Stimulated activated CD4-positive, alpha-beta T cell treated with anti-CD3 and anti-CD28 coated beads, Interleukin-2, amount 100 ng/mL, for 4 hours (primary cell): ENCODE data around the gene DMD.
"Not testable (repeated sequence)": the region's sequence is repeated elsewhere in the genome, so short reads cannot be mapped to it uniquely, and the experiment has no call there.

Experiments used
- DNase-seq: peaks from one replicate; pipeline ENCODE4 v3.0.0-alpha.2; 2020; ENCODE audit warnings: low read depth

The DMD gene

DNA sequence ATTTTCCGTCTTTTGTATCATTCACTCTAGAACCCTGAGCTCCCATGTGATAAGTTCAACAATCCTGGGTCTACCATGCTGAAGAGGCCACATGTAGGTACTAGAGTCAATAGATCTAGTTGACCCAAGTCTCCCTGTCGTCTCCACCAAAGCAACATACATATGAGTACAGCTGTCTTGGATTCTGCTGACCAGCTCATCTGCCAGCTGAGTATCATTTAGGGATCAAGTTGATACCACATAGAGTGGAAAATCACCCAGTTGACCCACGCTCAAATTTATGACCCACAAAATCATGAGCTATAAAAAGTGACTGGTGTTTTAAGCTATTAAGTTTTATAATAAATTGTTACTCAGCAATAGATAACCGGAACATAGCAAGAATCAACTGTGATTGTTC lies 61.8 kb downstream of the DMD start:
- DNase-seq: no peak

DNA sequence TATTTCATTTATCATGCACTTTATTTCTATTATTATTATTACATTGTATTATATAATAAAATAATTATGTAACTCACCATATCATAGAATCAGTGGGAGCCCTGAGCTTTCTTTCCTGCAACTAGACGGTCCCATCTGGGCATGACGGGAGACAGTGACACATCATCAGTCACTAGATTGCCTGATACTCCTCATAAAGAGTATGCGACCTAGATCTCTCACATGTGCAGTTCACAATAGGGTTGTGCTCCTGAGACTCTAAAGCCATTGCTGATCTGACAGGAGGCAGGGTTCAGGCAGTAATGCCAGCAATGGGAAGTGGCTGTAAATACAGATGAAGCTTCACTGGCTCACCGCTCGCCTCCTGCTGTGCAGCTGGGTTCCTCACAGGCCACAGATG lies 62.3 kb downstream of the DMD start:
- DNase-seq: no peak

DNA sequence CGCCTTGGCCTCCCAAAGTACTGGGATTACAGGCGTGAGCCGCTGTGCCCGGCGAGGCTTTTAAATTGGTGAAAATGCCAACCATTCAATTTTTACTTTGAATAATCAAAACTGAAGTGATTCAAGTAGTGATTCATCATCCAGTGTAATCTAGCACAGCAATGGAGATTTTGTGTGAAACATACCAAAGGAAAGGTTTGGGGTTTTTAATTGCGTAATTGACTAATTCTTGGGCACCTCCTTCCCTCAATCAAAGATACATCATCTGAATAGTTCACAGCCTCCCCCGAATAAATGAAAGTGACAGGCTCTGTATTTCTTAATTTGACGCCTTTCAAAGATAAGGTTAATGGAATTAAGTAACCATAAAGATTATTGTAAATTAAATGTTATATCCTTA lies 69.0 kb downstream of the DMD start:
- DNase-seq: no peak

DNA sequence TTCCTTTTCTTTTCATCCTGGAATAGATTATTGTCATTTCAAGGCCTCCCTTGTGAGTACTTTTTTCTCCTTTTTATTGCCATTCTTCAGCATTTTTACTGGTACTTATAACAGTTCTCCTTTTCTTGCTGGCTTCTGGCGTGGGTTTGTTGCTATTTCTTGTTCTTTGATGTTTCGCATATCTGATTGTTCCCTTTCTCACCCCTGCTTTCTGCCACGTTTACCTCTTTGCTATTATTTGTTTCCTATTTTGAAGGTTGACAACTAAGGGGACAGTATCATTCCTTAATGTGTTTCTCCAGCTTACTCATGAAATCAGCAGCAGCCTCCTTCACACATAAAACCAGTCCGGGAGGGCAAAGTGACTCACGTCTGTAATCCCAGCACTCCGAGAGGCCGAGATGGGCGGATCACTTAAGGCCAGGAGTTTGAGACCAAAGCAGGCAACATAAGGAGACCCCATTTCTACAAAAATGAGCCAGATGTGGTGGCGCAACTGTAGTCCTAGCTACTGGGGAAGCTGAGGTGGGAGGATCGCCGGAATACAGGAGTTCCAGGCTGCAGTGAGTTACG lies 72.6 kb downstream of the DMD start:
- DNase-seq: no peak

DNA sequence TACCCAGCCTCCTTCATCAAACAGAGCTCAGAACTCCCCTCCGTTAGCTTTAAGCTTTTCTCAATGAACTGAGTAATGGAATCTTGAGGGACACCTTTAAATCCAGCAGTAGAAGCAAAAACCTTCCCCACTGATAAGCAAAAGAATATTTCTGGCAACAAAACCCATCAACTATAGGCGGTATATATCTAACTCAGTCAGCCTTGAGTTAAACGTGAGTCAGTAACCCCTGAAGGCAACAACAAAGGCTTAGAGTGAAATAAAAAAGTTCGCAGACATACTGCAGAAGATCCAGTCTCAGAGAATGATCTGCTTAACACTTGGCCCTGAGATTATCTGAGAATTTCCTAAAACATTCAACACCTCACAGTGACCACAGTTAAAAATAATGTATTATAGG lies 77.2 kb downstream of the DMD start:
- no peak for DNase-seq

DNA sequence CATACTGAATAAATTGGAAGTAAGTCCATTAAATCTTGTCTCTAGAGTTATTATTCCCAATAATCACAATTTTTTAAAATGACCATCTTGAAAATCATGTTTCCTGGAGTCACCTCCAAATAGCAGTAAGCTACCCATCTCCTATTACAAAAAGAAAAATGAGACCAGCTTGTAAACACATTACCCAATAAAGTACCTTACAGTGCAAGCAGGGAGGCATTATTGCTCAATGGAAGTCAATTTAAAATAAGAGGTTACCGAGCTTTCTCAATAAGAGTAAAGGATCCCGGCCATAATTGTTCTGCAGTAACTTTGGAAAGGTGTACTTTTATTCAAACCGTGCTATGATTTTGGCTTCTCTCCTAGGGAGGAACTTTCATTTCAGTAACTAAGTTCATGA lies 78.0 kb downstream of the DMD start:
- no peak for DNase-seq

DNA sequence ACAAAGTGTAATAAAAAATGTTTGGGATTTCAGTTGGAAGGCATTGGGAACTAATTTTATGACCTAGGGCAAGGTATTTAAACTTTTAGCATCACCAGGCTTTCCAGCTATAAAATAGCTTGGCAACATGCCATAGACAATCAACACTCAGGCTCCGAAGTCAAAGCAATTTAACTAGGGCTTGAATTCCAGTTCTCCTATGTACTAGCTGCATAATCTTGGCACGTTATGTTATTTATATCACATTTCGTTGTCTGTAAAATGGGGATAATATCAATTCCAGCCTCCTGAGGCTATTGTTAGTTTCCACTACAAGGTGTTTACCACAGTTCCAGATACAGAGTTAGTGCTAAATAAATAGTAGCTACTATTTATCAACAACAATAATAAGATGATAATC lies 78.8 kb downstream of the DMD start:
- no peak for DNase-seq

DNA sequence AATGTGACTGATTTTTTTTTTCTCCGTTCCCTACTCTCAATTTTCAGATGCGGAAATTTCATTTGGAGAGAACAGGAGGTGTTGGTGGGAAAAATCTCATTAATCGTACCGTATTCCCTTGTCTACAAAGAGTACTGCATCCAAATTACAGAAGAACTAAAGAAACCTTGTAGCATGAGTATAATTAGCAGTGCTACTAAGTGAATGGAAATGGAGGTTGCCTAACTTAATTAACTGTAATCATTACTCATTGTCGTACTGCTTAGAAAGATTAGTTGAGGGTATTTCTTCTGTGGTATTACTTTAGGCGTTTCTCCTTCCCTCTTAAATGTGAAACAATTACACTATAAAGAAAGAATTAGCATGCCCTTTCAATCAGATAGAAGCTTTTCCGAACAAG lies 81.7 kb downstream of the DMD start:
- DNase-seq: no peak

DNA sequence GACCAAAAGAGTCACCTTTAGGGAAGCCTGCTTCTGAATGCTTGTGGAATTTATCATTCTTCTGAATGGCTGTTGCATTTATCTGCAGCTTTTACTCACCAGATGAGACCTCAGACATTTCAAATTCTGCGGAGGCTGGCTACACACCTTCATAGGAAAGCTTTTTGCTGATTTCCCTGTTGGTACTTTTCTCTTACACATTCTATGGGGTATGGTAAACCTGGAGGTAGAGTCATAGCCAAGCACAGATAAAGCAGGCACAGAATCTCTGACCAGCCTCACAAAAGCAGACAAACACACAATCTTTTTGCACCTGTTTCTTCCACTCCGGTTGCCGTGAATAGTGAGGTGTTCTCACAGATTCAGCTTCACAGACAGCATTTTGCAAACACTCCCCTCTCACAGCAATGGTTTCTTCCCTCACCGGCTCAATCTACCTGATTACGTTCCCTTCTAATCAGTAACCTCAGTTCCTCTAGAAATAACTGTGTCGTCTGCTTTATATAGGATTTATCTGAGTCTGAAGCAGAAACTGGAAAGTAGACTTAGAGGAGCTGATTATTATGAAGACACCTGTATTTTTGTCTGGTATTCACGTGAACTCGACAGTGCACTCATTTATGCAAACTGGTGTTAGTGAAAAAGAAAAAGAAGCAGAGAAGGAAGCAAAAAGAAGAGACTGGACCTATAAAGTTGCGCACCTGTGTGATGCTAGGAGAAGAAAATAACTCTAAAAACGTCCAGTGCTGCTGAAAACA lies 83.1 kb downstream of the DMD start:
- DNase-seq: no peak

DNA sequence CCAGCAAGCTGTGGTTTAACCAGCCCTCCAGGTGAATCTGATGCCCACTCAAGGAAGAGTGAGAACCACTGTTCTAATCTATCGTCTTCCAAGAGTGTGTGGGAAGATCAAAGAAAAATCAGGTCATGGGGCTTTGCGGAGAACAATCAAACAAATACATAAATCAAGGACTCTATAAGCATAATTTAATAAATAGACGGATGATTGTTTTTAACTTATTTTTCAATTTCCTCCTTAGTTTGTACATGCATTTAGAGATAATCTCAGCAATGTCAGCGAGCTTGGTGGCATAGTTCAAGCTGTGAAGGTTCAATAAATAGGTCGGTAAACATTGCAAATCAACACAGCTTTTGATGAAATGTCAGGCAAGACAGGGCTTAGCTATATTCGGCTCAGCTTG lies 84.9 kb downstream of the DMD start:
- DNase-seq: no peak

DNA sequence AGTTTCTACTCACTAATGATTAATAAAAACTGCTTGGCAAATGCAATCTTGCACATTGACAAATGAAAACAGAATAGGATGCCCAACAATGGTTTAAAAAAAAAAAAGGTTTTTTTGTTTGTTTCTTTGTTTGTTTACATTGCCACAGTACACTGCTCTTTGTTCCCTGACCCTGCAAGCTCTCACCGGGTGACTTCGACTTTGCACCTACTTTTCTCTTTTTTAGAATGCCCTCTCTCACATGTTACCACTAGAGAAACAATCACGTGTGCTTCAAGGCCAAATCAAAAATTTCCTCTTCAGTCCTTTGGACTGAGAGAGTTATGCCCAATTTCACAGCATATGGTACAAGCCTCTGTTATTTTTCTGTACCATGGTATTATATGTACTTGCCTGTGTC lies 101.5 kb downstream of the DMD start:
- no peak for DNase-seq

DNA sequence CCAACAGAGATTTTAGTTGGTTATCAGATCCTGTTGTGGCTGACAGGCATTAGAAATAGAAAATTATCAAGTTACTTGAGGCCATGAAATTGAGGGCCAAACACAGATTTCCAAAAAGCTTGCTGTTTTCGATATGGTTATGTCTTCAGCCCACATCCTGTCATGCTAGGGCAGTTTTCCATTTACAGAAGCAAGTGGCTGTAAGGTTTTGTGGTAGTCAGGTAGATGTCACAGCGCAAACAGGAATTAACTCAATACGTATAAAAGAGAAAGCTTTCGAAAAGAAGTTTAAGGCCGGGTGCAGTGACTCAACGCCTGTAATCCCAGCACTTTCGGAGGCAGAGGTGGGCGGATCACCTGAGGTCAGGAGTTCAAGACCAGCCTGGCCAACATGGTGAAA lies 104.6 kb downstream of the DMD start:
- DNase-seq: no peak

DNA sequence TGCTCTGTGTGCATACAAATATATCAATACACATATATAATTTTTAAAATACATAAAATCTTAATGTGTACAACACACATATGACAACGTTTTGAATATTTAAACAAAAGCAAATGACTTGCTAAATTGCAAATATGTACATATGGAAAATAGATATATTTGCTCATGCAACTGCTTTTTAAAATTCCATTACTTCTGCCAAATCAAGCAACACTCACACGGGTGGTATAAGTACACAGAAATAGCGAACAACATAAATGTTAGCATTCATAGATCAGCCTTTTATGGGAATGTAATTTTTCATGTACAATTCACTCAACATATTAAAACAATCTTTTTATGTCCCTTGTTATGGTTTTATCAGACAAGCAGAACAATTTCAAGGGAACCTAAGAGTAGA lies 116.3 kb downstream of the DMD start:
- no peak for DNase-seq

DNA sequence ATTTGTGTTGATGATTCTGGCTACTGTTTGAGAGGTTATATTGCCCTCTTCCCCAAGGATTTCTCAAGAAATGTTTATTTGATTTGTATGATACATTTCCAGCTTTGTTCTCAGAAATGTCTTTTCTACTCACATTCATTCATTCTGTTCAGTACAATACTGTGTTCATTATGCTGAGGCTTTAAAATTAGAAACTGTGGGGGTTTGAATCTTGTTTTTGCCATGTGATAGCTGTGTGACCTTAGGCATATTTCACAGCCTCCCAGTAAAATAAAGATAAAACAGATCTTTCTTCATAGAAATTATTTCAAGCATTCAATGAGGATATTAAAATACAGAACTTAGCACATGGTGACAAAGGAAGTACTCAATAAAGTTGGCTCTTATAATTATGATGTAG lies 123.9 kb downstream of the DMD start:
- DNase-seq: no peak

DNA sequence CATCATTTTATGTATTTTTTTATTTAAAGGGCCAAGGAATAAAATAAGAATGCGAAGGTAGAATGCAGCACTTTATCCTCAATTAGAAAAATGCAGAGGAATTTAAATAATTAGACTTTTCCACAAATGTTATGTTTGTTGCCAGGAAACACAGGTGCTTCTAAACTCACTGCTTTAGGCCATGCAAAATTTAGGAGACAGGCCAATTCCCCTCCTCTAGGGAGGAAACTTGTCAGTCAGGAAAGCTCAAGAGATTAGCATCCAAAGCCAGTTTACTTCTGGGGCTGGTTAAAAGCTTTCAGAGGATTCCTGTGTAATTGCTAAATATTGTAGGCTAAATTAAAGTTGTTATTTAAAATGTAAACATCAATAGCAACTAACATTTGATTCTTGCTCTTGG lies 124.5 kb downstream of the DMD start:
- DNase-seq: no peak

DNA sequence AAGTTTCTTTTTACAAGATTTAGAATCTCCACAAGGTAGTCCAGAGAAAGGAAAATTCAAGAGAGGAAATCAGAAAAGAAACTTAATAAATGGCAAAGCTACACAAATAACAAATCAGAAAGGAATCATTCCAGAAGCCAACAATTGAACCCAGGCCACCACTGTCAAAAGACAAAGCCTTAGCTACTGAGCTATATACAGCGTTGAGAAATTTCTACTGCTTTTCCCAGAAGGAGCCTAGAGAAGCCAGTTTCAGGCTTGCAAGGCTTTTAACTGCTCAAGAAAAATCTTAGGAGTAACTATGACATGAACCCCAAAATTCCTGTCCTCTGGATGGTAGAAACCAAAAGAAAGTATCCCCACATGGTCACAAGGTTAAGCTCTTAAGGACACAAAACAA lies 129.0 kb downstream of the DMD start:
- DNase-seq: no peak

DNA sequence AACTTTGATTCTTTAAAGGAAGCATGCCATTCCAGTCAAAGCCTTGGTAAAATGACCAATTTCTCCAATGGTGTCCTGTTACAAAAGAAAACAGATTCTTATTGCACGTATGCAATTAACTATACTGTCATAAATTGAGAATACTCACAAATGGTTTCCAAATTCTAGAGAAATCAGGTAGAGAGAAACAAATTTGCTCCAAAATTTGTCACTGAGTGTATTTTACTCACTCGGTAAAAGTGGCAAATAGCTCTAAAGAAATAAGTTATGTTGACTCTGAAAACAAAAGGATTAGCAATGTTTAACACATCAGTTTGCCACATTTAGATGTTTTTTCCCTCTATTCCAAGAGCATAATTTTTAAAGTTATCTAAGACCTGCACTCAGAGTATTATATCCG lies 133.1 kb downstream of the DMD start:
- DNase-seq: no peak

DNA sequence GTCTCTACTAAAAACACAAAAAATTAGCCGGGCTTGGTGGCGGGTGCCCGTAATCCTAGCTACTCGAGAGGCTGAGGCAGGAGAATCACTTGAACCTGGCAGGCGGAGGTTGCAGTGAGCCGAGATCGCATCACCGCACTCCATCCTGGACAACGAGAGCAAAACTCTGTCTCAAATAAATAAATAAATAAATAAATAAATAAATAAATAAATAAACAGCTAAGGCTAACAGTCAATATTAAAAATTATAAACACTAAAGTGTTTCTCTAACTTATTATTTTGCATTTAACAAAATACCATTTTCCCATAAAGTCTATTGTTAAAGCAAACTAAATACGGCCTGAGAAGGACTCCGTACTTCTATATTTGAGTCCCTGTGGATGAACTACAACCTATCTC lies 137.7 kb downstream of the DMD start:
- not testable (repeated sequence) for DNase-seq

DNA sequence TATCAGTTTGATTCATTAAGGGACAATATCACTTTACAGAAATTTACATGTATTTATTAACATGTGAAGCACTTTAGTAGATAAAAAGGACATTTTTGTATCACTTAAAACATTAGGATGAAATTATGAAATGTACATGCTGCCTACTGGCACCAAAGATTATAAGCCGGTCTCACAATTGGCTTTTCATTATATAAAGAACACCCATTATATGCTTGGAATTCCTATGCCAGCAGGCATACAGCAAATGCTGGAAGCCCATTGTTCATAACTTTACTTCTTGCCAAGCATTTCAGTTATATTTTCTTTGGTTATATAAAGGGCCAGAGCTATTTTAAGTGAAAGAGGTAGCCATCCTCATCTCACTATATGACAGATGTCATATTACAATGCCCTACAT lies 145.9 kb downstream of the DMD start:
- DNase-seq: no peak

DNA sequence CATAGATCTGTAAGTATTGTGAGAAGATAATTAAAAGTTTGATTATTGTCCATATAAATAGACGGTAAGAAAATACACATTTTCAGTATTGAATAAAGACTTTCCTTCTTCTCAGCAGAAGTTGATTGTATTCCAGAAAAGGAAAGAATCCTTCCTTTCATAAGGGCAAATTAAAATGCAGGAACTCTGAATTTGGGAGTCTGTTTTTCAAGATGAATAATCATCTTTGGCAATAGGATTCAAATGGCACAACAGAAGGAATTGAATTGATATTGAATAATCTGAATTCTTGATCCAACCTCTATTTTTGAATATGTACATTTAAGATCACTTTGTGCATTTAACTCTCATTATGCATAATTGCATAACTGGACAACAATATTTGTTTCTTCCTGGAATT lies 149.3 kb downstream of the DMD start:
- no peak for DNase-seq

DNA sequence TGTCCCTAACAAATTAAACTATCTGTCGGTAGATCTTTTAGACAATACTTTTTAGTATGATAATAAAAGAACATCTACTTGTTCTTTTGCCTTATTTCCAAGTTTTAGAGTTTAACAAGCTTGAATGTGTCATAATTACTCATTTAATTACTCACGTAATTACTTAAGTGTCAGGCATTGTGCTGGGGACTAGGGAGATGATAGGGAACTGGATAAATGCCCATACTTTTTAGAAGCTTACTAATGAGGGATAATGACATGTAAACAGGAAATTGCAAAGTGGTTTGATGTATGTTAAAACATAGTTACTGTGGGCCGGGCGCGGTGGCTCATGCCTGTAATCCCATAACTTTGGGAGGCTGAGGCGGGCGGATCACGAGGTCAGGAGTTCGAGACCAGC lies 158.3 kb downstream of the DMD start:
- no peak for DNase-seq

DNA sequence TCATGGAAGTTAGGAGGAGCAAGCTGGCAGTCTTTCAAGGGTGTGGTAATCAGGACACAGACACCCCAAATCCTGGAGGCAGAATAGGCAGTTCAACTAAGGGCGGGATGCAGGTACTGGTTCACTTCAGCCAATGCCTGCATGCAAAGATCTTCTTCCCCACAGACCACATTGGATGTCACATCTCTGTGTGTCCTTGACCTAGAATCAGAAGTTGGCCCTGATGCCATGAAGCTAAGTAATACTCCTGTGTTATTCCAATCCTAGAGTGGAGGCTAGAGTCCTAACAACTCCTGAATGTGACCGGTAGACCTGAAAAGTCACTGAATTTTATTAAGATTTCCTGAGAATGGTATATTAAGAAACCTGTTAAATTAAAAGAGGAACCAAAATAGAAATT lies 165.5 kb downstream of the DMD start:
- DNase-seq: no peak

DNA sequence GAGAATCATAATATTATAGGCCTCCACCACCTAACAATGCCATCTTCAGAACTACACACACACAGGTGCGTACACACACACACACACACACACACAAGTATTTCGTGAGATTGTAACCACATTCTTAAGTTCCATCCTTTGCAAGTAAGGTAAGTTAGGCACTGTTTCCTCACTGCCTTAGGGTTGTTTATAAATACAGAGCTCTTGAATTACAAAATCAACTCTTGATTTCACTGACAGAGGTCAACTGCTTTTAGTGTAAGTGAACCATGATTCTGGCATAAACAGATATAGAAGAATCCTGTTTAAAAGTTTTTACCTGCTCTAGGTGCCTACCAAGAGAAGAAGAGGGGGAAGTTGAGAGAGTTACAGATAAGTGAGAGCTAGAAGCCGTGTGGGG lies 166.1 kb downstream of the DMD start:
- DNase-seq: no peak

DNA sequence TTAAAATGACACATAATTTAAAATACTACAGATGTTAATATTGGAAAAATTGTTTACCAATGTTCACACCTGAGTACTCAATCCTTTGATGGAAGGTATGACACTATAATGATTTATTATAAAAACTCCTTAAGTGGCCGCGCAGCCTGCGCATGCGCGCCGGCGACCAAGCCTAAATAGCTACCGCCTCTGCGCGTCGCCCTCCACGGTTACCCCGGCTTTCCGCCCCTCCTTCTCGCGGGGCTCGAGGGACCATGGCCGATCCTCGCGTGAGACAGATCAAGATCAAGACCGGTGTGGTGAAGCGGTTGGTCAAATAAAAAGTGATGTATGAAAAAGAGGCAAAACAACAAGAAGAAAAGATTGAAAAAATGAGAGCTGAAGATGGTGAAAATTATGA lies 170.2 kb downstream of the DMD start:
- no peak for DNase-seq
